Hepatocyte (in vitro differentiated cells): ENCODE results near the gene UFSP2. TPM values are rescaled to one million over a fixed set of nuclear protein-coding genes. Genes with fewer than 3 reads are reported as not detected.

Experiments
- DNase-seq: peaks from one replicate; pipeline ENCODE4 v3.0.0-alpha.2; 2016; ENCODE audit warnings: low spot score
- H2AFZ ChIP-seq: fragments of 200-600 bp; sonication (generic); 2 replicates; pipeline ENCODE4 v1.6.0; 2016; ENCODE audit warnings: antibody characterized with exemption, mild to moderate bottlenecking
- H3K27ac ChIP-seq: fragments of 200-600 bp; sonication (generic); 2 replicates; pipeline ENCODE4 v1.5.1; 2016; ENCODE audit warnings: mild to moderate bottlenecking
- H3K27me3 ChIP-seq: fragments of 200-600 bp; sonication (generic); 2 replicates; pipeline ENCODE4 v1.6.1; 2016
- H3K36me3 ChIP-seq: fragments of 200-600 bp; sonication (generic); replicated peaks from 2 replicates; pipeline ENCODE4 v1.5.1; 2016; ENCODE audit warnings: low read depth; ENCODE audit not compliant: insufficient read depth
- H3K4me1 ChIP-seq: fragments of 200-600 bp; sonication (generic); 2 replicates; pipeline ENCODE4 v1.5.1; 2016; ENCODE audit warnings: mild to moderate bottlenecking, moderate library complexity; ENCODE audit not compliant: insufficient read depth
- H3K4me2 ChIP-seq: fragments of 200-600 bp; sonication (generic); 2 replicates; pipeline ENCODE4 v1.6.0; 2016
- H3K4me3 ChIP-seq: fragments of 200-600 bp; sonication (generic); 2 replicates; pipeline ENCODE4 v1.5.1; 2016; ENCODE audit warnings: mild to moderate bottlenecking
- H3K79me2 ChIP-seq: fragments of 200-600 bp; sonication (generic); 2 replicates; pipeline ENCODE4 v1.6.0; 2017; ENCODE audit warnings: mild to moderate bottlenecking
- H3K9me2 ChIP-seq: fragments of 200-600 bp; sonication (generic); replicated peaks from 2 replicates; pipeline ENCODE4 v1.6.0; 2017; ENCODE audit warnings: mild to moderate bottlenecking; ENCODE audit not compliant: insufficient read depth
- H3K9me3 ChIP-seq: fragments of 200-600 bp; sonication (generic); 2 replicates; pipeline ENCODE4 v1.5.1; 2016; ENCODE audit warnings: low read depth, mild to moderate bottlenecking
- H4K20me1 ChIP-seq: fragments of 200-600 bp; sonication (generic); 2 replicates; pipeline ENCODE4 v1.6.0; 2016; ENCODE audit warnings: mild to moderate bottlenecking; ENCODE audit not compliant: insufficient read depth, poor library complexity, severe bottlenecking
- CTCF ChIP-seq: fragments of 200-600 bp; sonication (generic); IDR thresholded peaks from 2 replicates; pipeline ENCODE4 v1.5.1; 2016; ENCODE audit warnings: antibody characterized with exemption, mild to moderate bottlenecking; ENCODE audit not compliant: poor library complexity
- EZH2 ChIP-seq: fragments of 200-600 bp; sonication (generic); IDR thresholded peaks from 2 replicates; pipeline ENCODE4 v1.6.1; 2016; ENCODE audit warnings: antibody characterized with exemption, mild to moderate bottlenecking, borderline replicate concordance
- EZH2phosphoT487 ChIP-seq: fragments of 200-600 bp; sonication (generic); IDR thresholded peaks from one replicate; pipeline ENCODE4 v1.6.1; 2018; ENCODE audit warnings: antibody characterized with exemption, mild to moderate bottlenecking, low read depth, moderate library complexity; ENCODE audit not compliant: unreplicated experiment, severe bottlenecking
- WGBS: methylation state at CpG from one replicate; pipeline ENCODE4 v1.1.6; 2016; ENCODE audit warnings: low lambda C conversion rate; ENCODE audit errors: missing lambda C conversion rate; 5-methylcytosine and 5-hydroxymethylcytosine counted together
- polyA plus RNA-seq: library from polyadenylated mRNA; unstranded; fragments of >200 nt; fragmentation: Nextera tagmentation; extraction: Ambion mirVana; gene quantifications from 2 replicates; pipeline ENCODE4 v1.2.1, GENCODE V29; 2016
- total RNA-seq: library from RNA; depleted of rRNA; stranded (reverse); fragments of >200 nt; gene quantifications from 2 replicates; pipeline ENCODE4 v1.2.3, GENCODE V29; 2014

Gene UFSP2
- total and polyA plus RNA-seq, 2 experiments from 2014 or later: 29.2 to 38.5 TPM

GRCh38 chr4:185405296-185405999, 20.3 kb downstream of the UFSP2 start:
- no peaks in the 10 kb centered on the region for H3K36me3 ChIP-seq
- H3K4me2 ChIP-seq: no peak overlapping the region
- 93% methylated on average over 6 of the region's 6 CpGs for WGBS

GRCh38 chr4:185404031-185404430, 21.7 kb downstream of the UFSP2 start:
- H4K20me1 ChIP-seq: no peaks in the 10 kb centered on the region
- H3K36me3 ChIP-seq: no peaks in the 10 kb centered on the region
- WGBS: 100% methylated on average over 4 of the region's 4 CpGs
- H3K27me3 ChIP-seq: no peaks in the 10 kb centered on the region
- H3K79me2 ChIP-seq: no peaks in the 10 kb centered on the region
- no peak overlapping the region for H2AFZ ChIP-seq
- H3K27ac ChIP-seq: no peak overlapping the region
- TF ChIP-seq CTCF: no peak
- no peak for TF ChIP-seq EZH2phosphoT487
- TF ChIP-seq EZH2: no peak
- DNase-seq: no peak
- no peaks in the 10 kb centered on the region for H3K9me2 ChIP-seq
- H3K4me1 ChIP-seq: no peaks in the 10 kb centered on the region
- no peak overlapping the region for H3K4me2 ChIP-seq
- no peaks in the 10 kb centered on the region for H3K9me3 ChIP-seq
- H3K4me3 ChIP-seq: no peak overlapping the region

More at GRCh38 chr4:185405296-185405999, 20.3 kb downstream of the UFSP2 start:
- Histone ChIP-seq H3K4me1 (no peaks in the 10 kb centered on the region), H3K79me2 (no peaks in the 10 kb centered on the region), H3K27ac (no peak overlapping the region), H2AFZ (no peak overlapping the region), H3K27me3 (no peaks in the 10 kb centered on the region), H3K9me3 (no peaks in the 10 kb centered on the region), H3K4me3 (no peak overlapping the region), H4K20me1 (no peaks in the 10 kb centered on the region), H3K9me2 (no peaks in the 10 kb centered on the region)
- TF ChIP-seq EZH2phosphoT487: no peak
- TF ChIP-seq CTCF: no peak
- TF ChIP-seq EZH2: no peak
- no peak for DNase-seq

- H2AFZ ChIP-seq: no peak overlapping the region
- H3K27me3 ChIP-seq: no peaks in the 10 kb centered on the region
- no peaks in the 10 kb centered on the region for H3K9me2 ChIP-seq
- H3K9me3 ChIP-seq: no peaks in the 10 kb centered on the region
- no peaks in the 10 kb centered on the region for H3K36me3 ChIP-seq
- H4K20me1 ChIP-seq: no peaks in the 10 kb centered on the region
- no peak for DNase-seq
- no peaks in the 10 kb centered on the region for H3K79me2 ChIP-seq
- no peak overlapping the region for H3K27ac ChIP-seq
- no peak overlapping the region for H3K4me2 ChIP-seq
- 91% methylated on average over 8 of the region's 8 CpGs for WGBS
- H3K4me3 ChIP-seq: no peak overlapping the region
- no peak for TF ChIP-seq CTCF
- H3K4me1 ChIP-seq: no peaks in the 10 kb centered on the region
Observed at GRCh38 chr4:185399466-185399865, 26.3 kb downstream of the UFSP2 start.
